ENCODE measurements around the gene PRPS1. TPM values are rescaled to one million over a fixed set of nuclear protein-coding genes. Genes with fewer than 3 reads are reported as not detected.

PRPS1 gene
- total and polyA plus RNA-seq, 2 experiments from 2014 or later = 91.1 to 149 TPM

- no peak for TF ChIP-seq ZNF462 (CRISPR knock-in tag; IDR thresholded peaks at IDR 0.05)
These were observed 20.0 kb downstream of the PRPS1 start (continued) for GRCh38 chrX:107648332-107648731.

GRCh38 chrX:107654566-107654871 lies 26.2 kb downstream of the PRPS1 start:
- H3K79me2 ChIP-seq (replicated peaks; ENCODE audit: insufficient read depth) = no peaks in the 10 kb centered on the region
- DNase-seq (ENCODE audit: low spot score) (peak; percentile 39), ATAC-seq (peak; percentile 44; the same call in 2 of the 3 replicates)
- Mint-ChIP-seq H3K4me1 (peaks cover 10% of the 10 kb centered on the region; the same call in 2 of the 3 replicates), H3K4me3 (peak overlapping the region; percentile 59), H3K27ac (peak overlapping the region; percentile 93; the same call in 1 of the 2 replicates), H3K27me3 (ENCODE audit: insufficient read depth, low read depth, poor library complexity) (peaks cover 4% of the 10 kb centered on the region), H3K9me3 (no peaks in the 10 kb centered on the region; the same call in 2 of the 3 replicates), H3K36me3 (ENCODE audit: low read depth) (peaks cover 16% of the 10 kb centered on the region)
- no peak overlapping the region for H3K4me3 ChIP-seq
- H3K27ac ChIP-seq (ENCODE audit: low read depth) = peak overlapping the region; percentile 81
- no peaks in the 10 kb centered on the region for H3F3A ChIP-seq (replicated peaks; ENCODE audit: low read depth)
- no peaks in the 10 kb centered on the region for H4K20me1 ChIP-seq (replicated peaks; ENCODE audit: insufficient read depth)
- H2AFZ ChIP-seq = no peak overlapping the region
- TF ChIP-seq NANOG (IDR thresholded peaks at IDR 0.05; ENCODE audit: borderline replicate concordance) (no peak), ZNF462 (CRISPR knock-in tag; IDR thresholded peaks at IDR 0.05) (no peak), EZH2 (IDR thresholded peaks at IDR 0.05; ENCODE audit: low read depth, unreplicated experiment) (no peak), ZNF331 (CRISPR knock-in tag; IDR thresholded peaks at IDR 0.05; ENCODE audit: low read depth) (no peak), EZH2phosphoT487 (IDR thresholded peaks at IDR 0.05; ENCODE audit: unreplicated experiment) (no peak)
- H3K27me3 ChIP-seq (ENCODE audit: insufficient read depth) = no peaks in the 10 kb centered on the region
- H3K36me3 ChIP-seq (ENCODE audit: insufficient read depth) = no peaks in the 10 kb centered on the region
- H3K4me1 ChIP-seq (ENCODE audit: insufficient read depth) = no peaks in the 10 kb centered on the region
- peak overlapping the region; percentile 52; the same call in 1 of the 2 replicates for H3K4me2 ChIP-seq
- H3K9me2 ChIP-seq (ENCODE audit: insufficient read depth) = no peaks in the 10 kb centered on the region
